HEK293T (cell line): ENCODE measurements around the gene TNNI3K.

Source experiments
- BHLHE40 ChIP-seq: fragments of 450-650 bp; IDR thresholded peaks from 2 replicates; pipeline ENCODE4 v1.6.1; 2016; ENCODE audit warnings: mild to moderate bottlenecking, moderate library complexity, borderline replicate concordance
- FOXA1 ChIP-seq: fragments of 450-650 bp; IDR thresholded peaks from 2 replicates; pipeline ENCODE4 v1.6.1; 2016; ENCODE audit warnings: mild to moderate bottlenecking
- L3MBTL2 ChIP-seq: fragments of 450-650 bp; conservative IDR thresholded peaks from 2 replicates; pipeline ENCODE4 v1.6.1; 2016; ENCODE audit warnings: mild to moderate bottlenecking
- PKNOX1 ChIP-seq: fragments of 450-650 bp; IDR thresholded peaks from 2 replicates; pipeline ENCODE4 v1.6.1; 2016
- SUZ12 ChIP-seq: fragments of 450-650 bp; IDR thresholded peaks from 2 replicates; pipeline ENCODE4 v1.6.1; 2016; ENCODE audit warnings: mild to moderate bottlenecking
- TARDBP ChIP-seq: fragments of 450-650 bp; IDR thresholded peaks from 2 replicates; pipeline ENCODE4 v1.6.1; 2016

- no peak for TF ChIP-seq SUZ12
- no peak for TF ChIP-seq PKNOX1
- TF ChIP-seq TARDBP: no peak
- TF ChIP-seq BHLHE40: no peak
- TF ChIP-seq L3MBTL2: no peak
- no peak for TF ChIP-seq FOXA1
Observed at GRCh38 chr1:74334147-74334546, 99.0 kb downstream of the TNNI3K start.
